Spleen (tissue), 11 donors: Measurements from ENCODE around the gene FLOT1. TPM values are rescaled to one million over a fixed set of nuclear protein-coding genes. Genes with fewer than 3 reads are reported as not detected.

Experiments used
- DNase-seq: peaks from one replicate; pipeline ENCODE4 v3.0.0-alpha.2; 2020
- H3K27ac ChIP-seq, 8 donors: fragments of 200-600 bp; sonication (generic) in 7 of 8; 1 replicate in 4 of 8; 2 replicates in 4 of 8; pipeline versions ENCODE4 v1.5.0 to v1.8.0; 2016 to 2021; ENCODE audit warnings: inconsistent platforms in 4 of 8, mild to moderate bottlenecking in 4 of 8, moderate library complexity in 1 of 8
- H3K27me3 ChIP-seq, 7 donors: fragments of 200-600 bp; sonication (generic) in 6 of 7; replicated peaks in 1 of 7; 1 replicate in 4 of 7; 2 replicates in 3 of 7; pipeline versions ENCODE4 v1.5.0 to v1.8.0; 2016 to 2021; ENCODE audit warnings: inconsistent platforms in 3 of 7, mild to moderate bottlenecking in 1 of 7
- H3K36me3 ChIP-seq, 6 donors: fragments of 200-600 bp; sonication (generic) in 5 of 6; 1 replicate in 4 of 6; 2 replicates in 2 of 6; pipeline versions ENCODE4 v1.5.0 to v1.8.0; 2016 to 2021; ENCODE audit warnings: inconsistent platforms in 2 of 6
- H3K4me1 ChIP-seq, 6 donors: fragments of 200-600 bp; sonication (generic) in 5 of 6; 1 replicate in 3 of 6; 2 replicates in 3 of 6; pipeline versions ENCODE4 v1.5.0 to v1.8.0; 2016 to 2021; ENCODE audit warnings: inconsistent platforms in 3 of 6
- H3K4me3 ChIP-seq, 8 donors: fragments of 200-600 bp; sonication (generic) in 7 of 8; 1 replicate in 4 of 8; 2 replicates in 4 of 8; pipeline versions ENCODE4 v1.5.0 to v1.8.0; 2016 to 2021; ENCODE audit warnings: inconsistent platforms in 4 of 8, mild to moderate bottlenecking in 4 of 8, moderate library complexity in 2 of 8
- H3K9me3 ChIP-seq, 8 donors: fragments of 200-600 bp; sonication (generic) in 7 of 8; 1 replicate in 4 of 8; 2 replicates in 4 of 8; pipeline versions ENCODE4 v1.5.0 to v1.8.0; 2016 to 2021; ENCODE audit warnings: inconsistent platforms in 4 of 8
- CTCF ChIP-seq, 11 experiments: fragments of 200-600 bp in 7 of 11; fragments of 450-650 bp in 4 of 11; sonication (generic) in 4 of 11; IDR thresholded peaks in 8 of 11; conservative IDR thresholded peaks in 3 of 11; 1 replicate in 7 of 11; 2 replicates in 4 of 11; pipeline versions ENCODE4 v1.4.0 to v1.8.0; 2016 to 2021; ENCODE audit warnings: antibody characterized with exemption in 11 of 11, inconsistent platforms in 4 of 11, mild to moderate bottlenecking in 1 of 11
- POLR2A ChIP-seq, 3 donors: fragments of 450-650 bp; IDR thresholded peaks; one replicate each; pipeline ENCODE4 v1.5.1; 2017; ENCODE audit warnings: antibody characterized with exemption in 3 of 3, mild to moderate bottlenecking in 1 of 3
- POLR2AphosphoS5 ChIP-seq, 3 donors: sonication (generic); formaldehyde crosslinking; IDR thresholded peaks; one replicate each; pipeline ENCODE4 v1.5.1; 2017; ENCODE audit warnings: antibody characterized with exemption in 3 of 3
- WGBS, 5 donors: extraction: QIAGEN DNeasy Blood & Tissue Kit in 3 of 5; methylation state at CpG; one replicate each; pipeline versions ENCODE4 v1.1.5 to v1.1.7; 2013 to 2018; 5-methylcytosine and 5-hydroxymethylcytosine counted together
- intact Hi-C: fragments of 100-400 bp; cut with DNase I; formaldehyde crosslinking; loops from one replicate; pipeline ENCODE4 v1.15.0; 2023; ENCODE audit warnings: low total_unique reads
- polyA plus RNA-seq, 3 donors: library from polyadenylated mRNA; stranded (reverse); fragments of 200-250 nt; gene quantifications; one replicate each; pipeline ENCODE4 v1.2.1, GENCODE V29; 2013
- total RNA-seq, 7 donors: library from RNA; depleted of rRNA in 3 of 7; stranded (reverse); fragments of >200 nt in 3 of 7; fragmentation: NEBNext Ultra II Directional in 4 of 7; extraction: Animal tissue kit (Norgen Biotek cat#: 25700) in 4 of 7; gene quantifications; one replicate each; pipeline versions ENCODE4 v1.1.0 to v1.2.1, GENCODE V29; 2016 to 2021
- donor health status: healthy with polysubstance abuse.
- donor health status: DM: no; HTN: no; CAD: no; lungs with moderate emphysema.
- donor health status: DM: no; HTN: no; CAD: no.
- donor health status: Bipolar disorder and iron deficiency.
- donor health status: healthy.
- donor health status: DM: no; HTN: no; CAD: no.
- donor health status: DM: yes; HTN: yes; CAD: no.

FLOT1 gene
- total and polyA plus RNA-seq, 10 donors, result 116 to 205 (median 165) TPM

- 17 to 54% (median 25%) methylated on average over 5 of the region's 5 CpGs for WGBS, 5 donors
- no peaks in the 10 kb centered on the region for H3K27me3 ChIP-seq
- intact Hi-C loops, result no loop called here
- H3K4me3 ChIP-seq, result no peak overlapping the region
- H3K27ac ChIP-seq, result peak overlapping the region in 6 of 8 donors; percentile 46 to 84 (median 70)
- H3K4me1 ChIP-seq, result peaks cover 0 to 60% (median 24%) of the 10 kb centered on the region in 6 donors
- no peak for DNase-seq
- H3K9me3 ChIP-seq, result no peaks in the 10 kb centered on the region
- no peaks in the 10 kb centered on the region for H3K36me3 ChIP-seq
- TF ChIP-seq POLR2AphosphoS5 (IDR thresholded peaks at IDR 0.05) (peak in 1 of 3 donors; percentile 56), CTCF (IDR thresholded peaks at IDR 0.05 in 8 of 11, conservative IDR thresholded peaks at IDR 0.05 in 3 of 11) (no peak)
These were observed 45.5 kb upstream of the FLOT1 start for GRCh38 chr6:30787954-30788353.

GRCh38 chr6:30782425-30783014, 40.0 kb upstream of the FLOT1 start:
- no peaks in the 10 kb centered on the region for H3K36me3 ChIP-seq
- no peaks in the 10 kb centered on the region for H3K9me3 ChIP-seq
- intact Hi-C loops, result no loop called here
- H3K4me3 ChIP-seq, result peak overlapping the region in 1 of 8 donors; percentile 21
- DNase-seq, result no peak
- H3K27ac ChIP-seq, result peak overlapping the region in 7 of 8 donors; percentile 73 to 86 (median 81)
- TF ChIP-seq CTCF (IDR thresholded peaks at IDR 0.05 in 8 of 11, conservative IDR thresholded peaks at IDR 0.05 in 3 of 11), result no peak
- TF ChIP-seq POLR2AphosphoS5 (IDR thresholded peaks at IDR 0.05), result no peak
- no peak for TF ChIP-seq POLR2A (IDR thresholded peaks at IDR 0.05)
- H3K4me1 ChIP-seq, result peaks cover 3 to 80% (median 37%) of the 10 kb centered on the region in 6 donors
- no peaks in the 10 kb centered on the region for H3K27me3 ChIP-seq

- WGBS, 5 donors, result 20 to 29% (median 23%) methylated on average over 12 to 13 of the region's 13 CpGs
These were observed 39.4 kb upstream of the FLOT1 start for GRCh38 chr6:30781743-30782424.

More at GRCh38 chr6:30781743-30782424, 39.4 kb upstream of the FLOT1 start:
- Histone ChIP-seq H3K36me3 (no peaks in the 10 kb centered on the region), H3K27me3 (no peaks in the 10 kb centered on the region), H3K4me3 (peak overlapping the region in 1 of 8 donors; percentile 21), H3K4me1 (peaks cover 3 to 81% (median 38%) of the 10 kb centered on the region in 6 donors), H3K27ac (peak overlapping the region; percentile 48 to 86 (median 78)), H3K9me3 (no peaks in the 10 kb centered on the region)
- peak; percentile 56 to 94 (median 76) for TF ChIP-seq POLR2AphosphoS5 (IDR thresholded peaks at IDR 0.05)
- TF ChIP-seq CTCF (IDR thresholded peaks at IDR 0.05 in 8 of 11, conservative IDR thresholded peaks at IDR 0.05 in 3 of 11), result no peak
- intact Hi-C loops, result no loop called here
- peak; percentile 86 for DNase-seq
